ENCODE data around the gene PCK1.

Gene PCK1

GRCh38 chr20:57536771-57537724 is 23.9 kb upstream of the PCK1 start:
- no peak for DNase-seq

- DNase-seq, result no peak
These were observed 23.1 kb upstream of the PCK1 start for GRCh38 chr20:57537822-57538221.

GRCh38 chr20:57539889-57540288 is 21.0 kb upstream of the PCK1 start:
- DNase-seq, result no peak

- DNase-seq, result no peak
These were observed 19.9 kb upstream of the PCK1 start for GRCh38 chr20:57540890-57541580.

- no peak for DNase-seq
These were observed 17.2 kb upstream of the PCK1 start for GRCh38 chr20:57543754-57544153.

GRCh38 chr20:57544838-57545564 is 15.9 kb upstream of the PCK1 start:
- no peak for DNase-seq

GRCh38 chr20:57545927-57546662 is 14.8 kb upstream of the PCK1 start:
- DNase-seq, result no peak

- DNase-seq, result no peak
These were observed 13.8 kb upstream of the PCK1 start for GRCh38 chr20:57546956-57547649.

- DNase-seq, result no peak
These were observed 12.5 kb upstream of the PCK1 start for GRCh38 chr20:57548177-57549058.

- no peak for DNase-seq
These were observed 8.4 kb upstream of the PCK1 start for GRCh38 chr20:57552471-57552870.

- no peak for DNase-seq
These were observed 7.4 kb upstream of the PCK1 start for GRCh38 chr20:57553376-57554018.

- DNase-seq, result no peak
These were observed 5.3 kb upstream of the PCK1 start for GRCh38 chr20:57555457-57556184.

- DNase-seq, result no peak
These were observed 4.0 kb upstream of the PCK1 start for GRCh38 chr20:57556980-57557274.

- no peak for DNase-seq
These were observed 2.8 kb upstream of the PCK1 start for GRCh38 chr20:57557926-57558613.

- DNase-seq, result no peak
These were observed 2.2 kb upstream of the PCK1 start for GRCh38 chr20:57558614-57559288.

- DNase-seq, result no peak
These were observed 1.6 kb upstream of the PCK1 start for GRCh38 chr20:57559289-57559634.

- no peak for DNase-seq
These were observed 1.0 kb upstream of the PCK1 start for GRCh38 chr20:57559658-57560553.

All from NCI-H1105 (cell line).